Activated effector memory CD4-positive, alpha-beta T cell treated with Interleukin-2 at 50 U/mL for 16 hours (primary cell): Measurements from ENCODE around the gene ENTPD5.

Experiments used
- DNase-seq: peaks from one replicate; pipeline ENCODE4 v3.0.0-alpha.2; 2020

The ENTPD5 gene, protein sequence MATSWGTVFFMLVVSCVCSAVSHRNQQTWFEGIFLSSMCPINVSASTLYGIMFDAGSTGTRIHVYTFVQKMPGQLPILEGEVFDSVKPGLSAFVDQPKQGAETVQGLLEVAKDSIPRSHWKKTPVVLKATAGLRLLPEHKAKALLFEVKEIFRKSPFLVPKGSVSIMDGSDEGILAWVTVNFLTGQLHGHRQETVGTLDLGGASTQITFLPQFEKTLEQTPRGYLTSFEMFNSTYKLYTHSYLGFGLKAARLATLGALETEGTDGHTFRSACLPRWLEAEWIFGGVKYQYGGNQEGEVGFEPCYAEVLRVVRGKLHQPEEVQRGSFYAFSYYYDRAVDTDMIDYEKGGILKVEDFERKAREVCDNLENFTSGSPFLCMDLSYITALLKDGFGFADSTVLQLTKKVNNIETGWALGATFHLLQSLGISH

DNA sequence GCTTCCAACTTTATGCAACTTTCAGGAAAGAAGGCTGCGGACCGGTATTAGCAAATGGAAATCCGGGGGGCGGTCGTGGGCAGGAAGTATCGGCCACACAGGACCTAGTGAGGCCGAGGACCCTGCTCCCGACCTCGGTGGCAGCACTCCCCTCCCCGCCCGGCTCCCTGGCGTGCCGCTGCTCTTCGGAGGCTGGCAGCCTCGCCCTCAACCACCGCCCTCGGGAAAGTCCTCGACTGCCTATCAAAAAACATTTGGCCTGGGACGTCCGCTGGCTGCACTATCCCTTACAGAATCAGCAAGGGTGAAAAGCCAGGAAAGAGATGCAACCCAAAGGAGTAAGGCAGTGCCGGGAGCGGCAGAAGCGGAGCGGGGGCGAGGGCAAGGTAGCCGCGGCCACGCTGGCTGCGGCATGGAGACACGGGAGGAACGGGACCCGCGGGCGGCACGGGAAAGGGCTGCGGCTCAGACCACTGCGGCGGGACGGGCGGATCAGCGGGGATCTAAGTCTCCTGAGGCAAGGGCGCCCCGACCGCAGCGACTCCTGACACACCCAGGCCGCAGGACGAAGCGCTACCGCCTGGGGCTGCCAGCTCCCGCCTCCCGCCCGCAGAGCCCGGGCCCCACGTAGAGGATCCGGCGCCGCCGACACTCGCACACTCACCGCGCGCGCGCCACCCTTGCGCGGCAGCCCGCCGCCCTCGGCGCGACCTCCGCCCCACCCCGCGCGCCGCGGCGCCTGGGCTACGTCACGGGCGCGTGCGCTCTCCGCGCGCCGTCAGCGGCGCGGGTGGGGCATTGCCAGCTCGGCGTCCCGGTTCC is at the start of gene ENTPD5, which contains the start of gene BBOF1:
Gene ENTPD5 (minus strand): TSS at position 703 of the 822 bp plus-strand sequence. CDS start 31,186 bp downstream, outside the sequence.
Gene BBOF1 (plus strand): TSS at position 764 of the 822 bp plus-strand sequence. CDS start 130 bp downstream, outside the sequence.
- peak; percentile 81 for DNase-seq

- DNase-seq: no peak
Observed at GRCh38 chr14:74065746-74066575, 46.9 kb upstream of the ENTPD5 start.

- no peak for DNase-seq
Observed at GRCh38 chr14:74064883-74065282, 45.8 kb upstream of the ENTPD5 start.

DNA sequence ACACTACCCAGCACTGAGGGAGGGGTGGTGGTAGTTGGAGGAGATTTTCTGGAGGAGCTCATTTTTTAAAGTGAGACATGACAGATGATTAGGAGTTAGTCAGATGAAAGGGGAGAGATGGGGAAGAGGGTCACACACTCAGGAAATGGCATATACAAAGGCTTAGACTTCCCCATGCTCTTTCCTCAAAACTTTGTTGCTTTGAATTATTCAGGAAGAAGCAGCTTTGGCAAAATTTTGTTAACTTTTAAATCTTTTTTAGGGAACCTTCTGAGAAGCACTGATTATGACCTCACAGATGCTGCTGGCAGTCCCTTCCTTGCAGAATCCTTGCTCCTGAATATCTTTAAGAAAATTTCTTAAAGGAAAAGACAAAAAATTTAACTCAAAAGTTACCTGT is 45.3 kb upstream of the ENTPD5 start:
- DNase-seq: no peak

DNA sequence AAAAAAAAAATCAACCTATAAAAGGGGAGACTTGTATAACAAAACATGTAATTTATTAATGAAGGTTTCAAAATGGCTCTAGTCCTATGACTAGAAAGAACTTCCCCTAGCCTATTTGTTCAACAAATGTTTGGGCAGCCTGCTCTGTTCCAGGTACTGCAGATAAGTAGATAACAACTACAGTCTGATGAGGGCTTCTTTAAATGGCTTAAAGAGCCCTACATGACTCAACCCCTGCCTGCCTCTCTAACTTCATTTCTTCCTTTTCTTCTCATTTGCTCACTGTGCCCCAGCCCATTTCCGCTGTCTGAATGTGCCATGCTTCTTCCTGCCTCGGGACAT is 43.7 kb upstream of the ENTPD5 start:
- no peak for DNase-seq

DNA sequence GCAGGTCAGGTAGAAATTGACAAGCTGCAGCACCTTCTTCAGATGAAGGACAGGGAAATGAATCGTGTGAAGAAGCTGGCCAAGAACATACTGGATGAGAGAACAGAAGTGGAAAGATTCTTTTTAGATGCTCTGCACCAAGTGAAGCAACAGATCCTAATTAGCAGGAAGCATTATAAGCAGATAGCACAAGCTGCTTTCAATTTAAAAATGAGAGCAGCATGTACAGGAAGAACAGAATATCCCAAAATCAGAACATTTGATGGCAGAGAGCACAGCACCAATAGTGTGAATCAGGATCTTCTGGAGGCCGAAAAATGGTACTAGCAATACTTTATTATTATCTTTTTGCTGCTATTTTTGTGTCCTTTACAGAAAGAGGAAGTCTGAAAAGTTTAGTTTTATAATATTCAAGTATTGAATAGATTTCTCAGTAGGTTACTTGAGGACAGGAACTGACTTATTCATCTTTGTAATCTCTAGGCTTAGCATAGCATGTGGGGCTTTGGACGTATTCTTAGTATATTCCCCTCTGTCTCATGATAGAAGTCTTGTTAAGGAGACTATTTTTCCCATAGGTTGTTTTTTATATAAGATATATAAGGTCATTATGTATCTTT is 30.9 kb upstream of the ENTPD5 start:
- DNase-seq: no peak

DNA sequence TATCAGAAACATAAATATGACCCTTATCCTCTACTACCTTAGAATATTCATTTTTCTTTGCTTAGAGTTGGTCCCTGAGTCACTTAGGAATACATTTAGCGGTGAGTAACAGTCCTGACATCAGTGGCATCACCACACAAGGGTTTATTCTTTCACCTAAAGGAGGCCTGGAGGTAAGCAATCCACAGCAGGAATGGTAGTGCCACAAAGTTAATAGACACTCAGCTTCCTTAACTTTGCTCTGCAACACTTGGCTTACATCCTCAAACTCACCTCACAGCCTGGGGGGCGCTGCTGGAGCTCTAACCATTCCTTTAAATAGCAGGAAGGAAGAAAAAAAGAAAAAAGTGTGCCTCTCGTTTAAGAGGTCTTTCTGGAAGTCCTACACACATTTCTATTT is 29.2 kb upstream of the ENTPD5 start:
- DNase-seq: no peak

GRCh38 chr14:74045522-74045921 is 26.4 kb upstream of the ENTPD5 start:
- no peak for DNase-seq

DNA sequence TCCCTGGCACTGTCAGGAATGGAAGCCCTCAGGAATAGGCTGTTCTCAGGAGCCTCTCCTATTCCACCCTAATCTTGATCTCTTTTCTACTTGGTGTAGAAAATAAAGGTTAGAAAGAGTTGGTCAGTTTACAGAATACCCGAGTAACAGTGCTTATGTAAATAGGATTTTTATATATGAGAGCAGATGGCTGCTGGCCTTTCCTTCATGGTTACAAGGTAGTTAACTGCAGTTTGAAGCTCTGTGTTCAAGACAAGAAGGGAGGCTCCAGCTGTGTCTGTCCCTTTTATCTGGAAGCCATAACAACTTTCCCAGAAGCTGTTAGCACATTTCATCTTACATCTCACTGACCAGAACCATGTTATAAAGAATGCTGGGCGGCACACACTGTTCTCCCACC is 23.2 kb upstream of the ENTPD5 start:
- DNase-seq: no peak

GRCh38 chr14:74038020-74038859 is 19.2 kb upstream of the ENTPD5 start:
- no peak for DNase-seq

DNA sequence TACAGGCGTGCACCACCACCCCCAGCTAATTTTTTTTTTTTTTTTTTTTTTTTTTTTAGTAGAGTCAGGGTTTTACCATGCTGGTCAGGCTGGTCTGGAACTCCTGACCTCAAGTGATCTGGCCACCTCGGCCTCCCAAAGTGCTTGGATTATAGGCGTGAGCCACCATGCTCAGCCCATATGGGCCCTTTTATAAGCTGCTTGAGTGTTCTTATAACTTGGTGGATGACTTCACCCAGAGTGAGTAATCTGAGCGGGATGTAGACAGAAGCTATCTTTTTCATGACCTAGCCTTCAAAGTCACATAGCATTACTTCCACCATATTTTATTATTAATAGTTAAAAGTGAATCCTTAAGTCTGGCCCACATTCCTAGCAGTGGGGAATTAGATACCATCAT is 16.5 kb upstream of the ENTPD5 start:
- no peak for DNase-seq

GRCh38 chr14:74034572-74034971 is 15.5 kb upstream of the ENTPD5 start:
- no peak for DNase-seq

DNA sequence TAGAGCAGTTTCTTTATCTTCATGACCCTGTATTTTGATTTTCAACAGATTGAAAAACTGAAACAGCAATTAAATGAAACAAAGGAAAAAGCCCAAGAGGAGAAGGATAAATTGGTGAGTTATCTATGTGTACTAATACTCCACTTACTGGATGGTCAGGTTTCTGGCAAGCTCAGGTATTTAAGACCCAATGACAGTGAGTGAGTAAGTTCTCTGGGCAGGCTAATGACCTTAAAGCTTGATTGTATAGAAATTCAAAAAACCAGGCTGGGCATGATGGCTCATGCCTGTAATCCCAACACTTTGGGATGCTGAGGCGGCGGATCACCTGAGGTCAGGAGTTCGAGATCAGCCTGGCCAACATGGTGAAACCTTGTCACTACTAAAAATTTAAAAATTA is 10.0 kb upstream of the ENTPD5 start:
- DNase-seq: no peak

- no peak for DNase-seq
Observed at GRCh38 chr14:74022346-74022745, 3.3 kb upstream of the ENTPD5 start.

- no peak for DNase-seq
Observed at GRCh38 chr14:74019408-74020137, 485 bp upstream of the ENTPD5 start.

DNA sequence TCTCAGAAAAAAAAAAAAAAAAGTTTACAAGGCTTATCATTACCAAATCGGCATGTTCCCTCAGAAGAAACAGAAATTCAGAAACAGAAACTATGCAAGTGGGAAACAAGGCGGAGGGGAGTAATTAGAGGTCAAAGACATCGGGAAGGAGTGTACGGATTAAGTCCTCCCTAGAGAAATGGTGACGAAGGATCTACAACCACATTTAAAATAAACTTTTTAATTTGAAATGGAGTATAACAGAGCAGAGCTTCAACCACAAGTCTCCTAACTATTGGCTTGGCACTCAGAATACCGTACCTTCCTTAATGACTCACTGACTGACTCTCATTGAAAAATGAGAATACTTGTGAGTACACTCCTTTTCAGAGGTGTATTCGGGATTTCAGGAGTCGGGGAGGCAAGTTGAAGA is 908 bp downstream of the ENTPD5 start:
- no peak for DNase-seq

GRCh38 chr14:74015963-74016362 is 3.1 kb downstream of the ENTPD5 start:
- DNase-seq: no peak

DNA sequence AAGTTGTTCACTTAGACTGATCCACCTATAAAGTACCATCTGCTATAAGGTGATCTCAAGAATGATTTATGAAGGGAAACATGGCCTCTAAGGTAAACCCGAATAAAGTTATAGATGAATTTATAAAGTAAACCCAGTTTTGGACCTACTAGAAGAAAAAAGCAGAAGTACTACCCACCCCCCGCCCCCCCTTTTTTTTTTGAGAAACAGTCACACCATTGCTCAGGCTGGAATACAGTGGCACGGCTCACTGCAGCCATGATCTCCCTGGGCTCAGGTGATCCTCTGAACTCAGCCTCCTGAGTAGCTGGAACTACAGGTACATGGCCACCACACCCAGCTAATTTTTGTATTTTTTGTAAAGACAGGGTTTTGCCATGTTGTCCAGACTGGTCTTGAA is 3.9 kb downstream of the ENTPD5 start:
- DNase-seq: no peak

DNA sequence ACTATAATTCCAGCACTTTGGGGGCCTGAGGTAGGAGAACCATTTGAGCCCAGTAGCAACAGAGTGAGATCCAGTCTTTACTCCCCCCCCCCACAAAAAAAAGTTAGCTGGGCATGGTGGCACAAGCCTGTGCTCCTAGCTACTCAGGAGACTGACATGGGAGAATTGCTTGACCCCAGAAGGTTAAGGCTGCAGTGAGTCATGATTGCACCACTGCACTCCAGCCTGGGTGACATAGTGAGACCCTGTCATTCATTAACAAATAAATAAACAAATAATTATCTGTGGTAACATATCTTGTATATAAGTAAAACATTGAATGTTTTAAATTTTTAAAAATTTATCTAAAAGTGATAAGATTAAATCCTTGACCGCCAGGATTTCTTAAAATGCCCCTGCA is 4.8 kb downstream of the ENTPD5 start:
- no peak for DNase-seq

DNA sequence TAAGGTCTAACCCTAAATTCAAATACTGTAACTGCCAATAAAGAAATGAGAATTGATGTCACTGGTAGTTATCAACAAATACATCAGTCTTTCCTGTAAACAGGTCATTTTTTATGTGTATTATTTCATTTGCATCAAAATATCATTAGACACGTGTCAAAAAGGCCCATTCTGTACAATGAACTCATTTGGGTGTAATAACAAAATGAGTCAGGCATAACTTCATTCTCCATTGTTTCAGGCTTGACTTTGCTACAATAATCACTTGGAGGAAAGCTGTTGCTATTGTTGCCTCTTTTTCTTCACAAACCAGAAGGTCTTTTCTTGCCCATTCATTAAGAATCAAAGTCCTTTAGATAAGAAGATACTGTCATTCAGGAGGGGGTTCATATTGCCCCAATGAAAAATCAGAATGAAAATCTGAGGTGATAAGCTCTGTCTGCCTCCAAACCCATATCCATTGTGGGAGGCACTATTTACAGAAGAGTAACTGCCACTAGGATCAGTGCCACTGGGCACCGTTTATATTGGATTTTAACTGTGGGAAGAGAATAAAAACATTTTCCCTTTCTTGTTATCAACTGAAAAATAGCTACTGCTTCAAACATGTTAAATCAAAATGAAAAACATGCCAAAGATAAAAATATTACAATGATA is 10.1 kb downstream of the ENTPD5 start:
- DNase-seq: no peak
